Fibroblast of skin of abdomen (primary cell): ENCODE results near the gene NUDT13.
A peak's percentile ranks its signal among the peaks of the same experiment; 100 is the strongest.
"Not testable (repeated sequence)": the region's sequence is repeated elsewhere in the genome, so short reads cannot be mapped to it uniquely, and the experiment has no call there.

Experiments used
- DNase-seq: peaks from one replicate; pipeline ENCODE4 v3.0.0-alpha.2; 2013

The NUDT13 gene

GRCh38 chr10:73106301-73106700 lies 4.0 kb upstream of the NUDT13 start:
- DNase-seq = no peak

DNA sequence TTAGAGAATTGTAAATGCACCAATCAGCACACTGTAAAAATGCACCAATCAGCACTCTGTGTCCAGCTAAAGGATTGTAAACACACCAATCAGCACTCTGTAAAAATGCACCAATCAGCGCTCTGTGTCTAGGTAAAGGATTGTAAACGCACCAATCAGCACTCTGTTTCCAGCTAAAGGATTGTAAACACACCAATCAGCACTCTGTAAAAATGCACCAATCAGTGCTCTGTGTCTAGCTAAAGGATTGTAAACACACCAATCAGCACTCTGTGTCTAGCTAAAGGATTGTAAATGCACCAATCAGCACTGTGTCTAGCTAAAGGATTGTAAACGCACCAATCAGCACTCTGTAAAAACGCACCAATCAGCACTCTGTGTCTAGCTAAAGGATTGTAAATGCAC lies 1.0 kb upstream of the NUDT13 start:
- not testable (repeated sequence) for DNase-seq

DNA sequence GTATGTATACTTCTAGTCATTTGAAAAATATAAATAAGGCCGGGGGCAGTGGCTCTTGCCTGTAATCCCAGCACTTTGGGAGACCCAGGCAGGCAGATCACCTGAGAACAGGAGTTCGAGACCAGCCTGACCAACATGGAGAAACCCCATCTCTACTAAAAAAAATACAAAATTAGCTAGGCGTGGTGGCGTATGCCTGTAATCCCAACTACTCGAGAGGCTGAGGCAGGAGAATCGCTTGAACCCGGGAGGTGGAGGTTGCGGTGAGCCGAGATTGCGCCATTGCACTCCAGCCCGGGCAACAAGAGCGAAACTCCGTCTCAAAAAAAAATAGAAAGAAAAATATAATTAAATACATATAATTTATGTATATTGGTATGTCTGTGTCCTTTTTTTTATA lies 1.8 kb downstream of the NUDT13 start:
- DNase-seq = not testable (repeated sequence)

DNA sequence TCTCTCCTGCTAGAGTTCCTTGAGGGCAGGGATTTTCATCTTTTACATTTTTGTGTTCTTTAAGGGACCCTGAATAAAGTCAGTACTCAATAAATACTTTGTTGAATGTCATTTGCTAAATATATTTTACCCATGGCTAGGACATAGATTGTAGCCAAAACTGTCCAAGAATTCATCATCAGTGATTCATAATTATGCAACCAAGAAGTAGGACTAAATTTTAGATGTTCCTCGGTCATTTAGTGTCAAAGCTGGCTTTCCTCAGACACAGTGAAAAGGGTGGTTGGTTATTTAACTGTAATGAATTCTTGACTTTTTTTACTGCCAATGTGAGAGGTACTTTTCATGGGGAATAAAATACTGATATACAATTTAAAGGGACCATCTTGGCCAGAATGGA lies 3.3 kb downstream of the NUDT13 start:
- DNase-seq = peak; percentile 20

DNA sequence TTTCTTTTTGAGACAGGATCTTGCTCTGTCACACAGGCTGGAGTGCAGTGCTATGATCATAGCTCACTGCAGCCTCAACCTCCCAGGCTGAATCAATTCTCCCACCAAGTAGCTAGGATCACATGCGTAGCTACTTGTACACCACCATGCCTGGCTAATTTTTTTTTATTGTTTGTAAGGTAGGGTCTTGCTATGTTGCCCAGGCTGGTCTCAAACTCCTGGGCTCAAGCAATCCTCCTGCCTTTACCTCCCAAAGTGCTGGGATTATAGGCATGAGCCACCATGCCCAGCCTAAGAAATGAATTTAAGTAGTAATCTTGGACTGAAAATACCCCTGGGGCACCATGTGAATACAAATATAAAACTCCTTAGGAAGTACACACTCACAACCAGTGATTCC lies 5.8 kb downstream of the NUDT13 start:
- no peak for DNase-seq

GRCh38 chr10:73117976-73118743 lies 7.9 kb downstream of the NUDT13 start:
- peak; percentile 34 for DNase-seq

- no peak for DNase-seq
These were observed 9.2 kb downstream of the NUDT13 start for GRCh38 chr10:73119457-73119856.

DNA sequence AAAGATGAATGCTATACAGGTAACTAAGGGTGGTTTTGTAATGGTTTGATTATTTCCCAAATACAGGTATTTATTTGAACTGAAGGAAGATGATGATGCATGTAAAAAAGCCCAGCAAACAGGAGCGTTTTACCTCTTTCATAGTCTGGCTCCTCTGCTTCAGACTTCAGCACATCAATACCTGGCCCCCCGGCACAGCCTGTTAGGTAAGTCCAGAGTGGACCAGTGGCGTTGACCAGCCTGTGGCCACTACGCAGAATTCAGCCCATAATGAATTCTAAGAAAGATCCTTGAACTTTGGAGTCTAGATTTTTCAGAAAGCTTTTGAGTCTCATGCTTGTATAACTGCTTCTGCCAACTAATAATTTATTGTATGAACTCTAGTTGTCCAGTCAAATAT lies 9.7 kb downstream of the NUDT13 start:
- DNase-seq = no peak

DNA sequence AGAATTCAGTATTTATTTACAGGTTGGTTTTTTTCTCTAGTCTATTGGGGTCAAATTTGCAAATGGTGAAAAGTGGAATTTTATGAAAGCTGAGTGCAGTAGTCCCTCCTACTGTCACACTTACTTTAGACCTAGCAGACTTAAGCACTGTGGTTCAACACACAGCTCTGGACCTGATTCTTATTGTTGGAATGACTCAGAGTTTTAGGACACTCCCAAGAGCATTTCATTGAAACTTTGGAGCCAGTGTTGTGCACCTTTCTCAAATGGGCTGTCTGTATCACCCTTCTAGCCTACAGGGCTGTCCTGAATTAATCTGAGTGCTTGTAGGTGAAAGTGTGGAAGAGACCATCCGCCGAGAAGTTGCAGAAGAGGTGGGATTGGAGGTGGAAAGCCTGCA lies 16.1 kb downstream of the NUDT13 start:
- DNase-seq = no peak

DNA sequence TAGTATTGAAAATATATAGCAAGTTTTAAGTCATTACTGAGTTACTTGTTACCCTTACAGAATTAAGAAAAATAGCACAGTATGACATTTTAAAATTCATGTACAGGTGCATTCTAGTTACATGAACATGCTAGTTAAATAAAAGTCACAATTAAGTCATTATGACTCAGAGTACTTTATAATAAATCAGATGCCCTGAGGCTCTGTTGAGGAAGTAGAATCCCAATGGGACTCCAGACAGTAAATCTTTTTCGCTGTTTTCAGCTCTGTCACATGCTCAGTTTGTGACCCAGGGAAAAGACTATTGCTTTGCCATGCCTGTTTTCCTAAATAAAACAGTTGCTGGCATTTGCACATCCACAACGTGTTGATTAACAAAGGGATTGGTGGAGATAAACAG lies 21.0 kb downstream of the NUDT13 start:
- DNase-seq = no peak

- DNase-seq = no peak
These were observed 21.8 kb downstream of the NUDT13 start for GRCh38 chr10:73131913-73132686.

DNA sequence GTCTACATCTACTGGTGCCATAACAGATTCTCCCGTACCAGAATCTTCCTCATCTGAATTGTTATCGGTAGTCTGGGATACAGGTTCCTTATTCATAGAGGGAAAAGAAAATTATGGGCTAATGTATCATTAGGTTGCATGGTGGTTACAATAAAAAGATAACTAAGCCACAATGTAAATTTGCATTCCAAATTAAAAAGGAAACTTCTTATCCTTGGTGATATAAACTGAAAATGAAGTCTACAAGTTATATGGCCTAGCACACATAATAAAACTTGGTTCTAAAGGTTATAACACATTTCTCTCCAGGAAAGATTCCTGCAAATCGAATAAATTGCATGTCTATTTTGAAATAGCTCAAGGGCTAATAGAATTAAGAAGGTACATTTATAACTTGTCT lies 24.5 kb downstream of the NUDT13 start:
- no peak for DNase-seq

DNA sequence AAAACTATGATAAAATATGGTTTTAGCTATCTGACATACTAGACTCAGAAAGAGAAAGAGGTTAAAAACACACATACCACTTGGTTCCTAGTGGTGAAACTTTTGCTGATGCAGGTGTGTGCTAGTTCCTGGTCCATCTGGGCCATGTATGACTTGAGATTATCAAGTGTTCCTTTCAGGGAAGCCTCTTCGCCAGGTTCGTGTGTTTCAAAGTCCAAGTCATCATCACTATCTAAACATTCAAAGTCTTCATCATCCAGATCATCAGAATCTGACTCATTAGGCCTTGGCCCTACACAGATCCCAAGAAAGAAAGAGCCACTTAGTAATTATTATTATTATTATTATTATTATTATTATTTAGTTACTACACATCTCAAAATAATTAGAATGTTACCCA lies 26.4 kb downstream of the NUDT13 start:
- no peak for DNase-seq

GRCh38 chr10:73139251-73139650 lies 29.0 kb downstream of the NUDT13 start:
- no peak for DNase-seq

DNA sequence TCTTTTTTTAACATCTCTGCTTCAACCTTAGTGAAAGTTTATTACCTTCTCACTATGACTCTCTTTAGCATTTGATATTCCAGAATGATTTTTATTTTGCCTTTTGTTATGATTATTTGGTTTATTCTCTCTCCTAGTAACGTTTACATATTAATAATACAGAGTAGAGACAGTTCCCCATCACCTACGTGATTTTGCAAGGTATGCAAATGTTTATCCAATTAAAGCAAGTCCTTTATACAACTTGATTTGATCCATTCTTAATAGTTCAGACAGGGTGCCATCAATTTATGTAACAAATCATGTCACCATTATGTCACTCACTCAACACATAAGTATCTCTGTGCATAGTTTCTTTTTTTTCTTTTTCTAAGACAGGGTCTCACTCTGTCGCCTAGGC lies 31.3 kb downstream of the NUDT13 start:
- DNase-seq = no peak

- not testable (repeated sequence) for DNase-seq
These were observed 40.6 kb downstream of the NUDT13 start for GRCh38 chr10:73150633-73151413.

GRCh38 chr10:73152009-73152408 lies 41.8 kb downstream of the NUDT13 start:
- no peak for DNase-seq

DNA sequence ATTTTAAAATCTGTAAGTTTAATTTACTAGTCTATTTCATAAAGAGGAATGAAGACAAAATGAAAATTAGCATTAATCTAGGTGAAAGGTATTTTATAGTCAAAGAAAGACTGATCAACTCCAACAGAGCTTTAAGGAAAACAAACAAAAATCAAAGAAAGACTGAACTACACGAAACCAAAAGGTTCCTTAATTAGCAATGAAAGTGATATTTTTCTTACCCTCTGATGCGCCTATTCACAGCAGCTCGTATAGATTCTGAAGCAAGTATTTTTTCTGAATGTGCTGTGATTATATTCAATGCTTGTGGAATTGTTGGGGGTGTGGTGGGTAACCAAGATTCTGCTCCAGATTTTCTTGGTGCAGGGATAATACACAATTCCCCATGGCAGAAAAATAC lies 45.8 kb downstream of the NUDT13 start:
- no peak for DNase-seq

DNA sequence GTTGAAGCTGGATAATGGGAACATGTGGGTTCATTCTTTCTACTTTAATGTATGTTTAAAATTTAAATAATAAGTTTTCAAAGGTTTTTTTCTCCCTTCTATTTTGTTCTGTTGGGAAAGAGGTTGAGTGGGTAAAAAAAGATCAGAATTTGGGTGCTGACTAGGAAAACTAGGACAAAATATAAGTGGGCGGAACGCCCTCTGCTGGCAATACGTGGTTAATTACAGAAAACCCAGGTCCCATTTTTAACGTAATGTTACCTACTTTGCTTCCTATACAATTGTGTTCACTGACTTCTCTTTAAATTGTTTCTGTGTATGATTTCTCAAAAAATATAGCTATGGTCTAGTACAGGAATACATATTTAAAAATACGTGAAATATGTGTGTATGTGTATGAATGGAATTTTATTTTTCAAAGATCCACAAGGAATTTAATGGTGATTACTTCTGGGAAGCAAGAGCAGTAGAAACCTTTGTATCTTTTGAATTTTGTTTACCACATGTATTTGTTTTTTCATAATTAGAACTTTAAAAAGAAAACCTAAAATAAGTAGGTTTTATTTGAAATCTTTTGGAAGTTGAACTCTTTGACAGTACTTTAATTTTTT lies 48.9 kb downstream of the NUDT13 start:
- peak; percentile 49 for DNase-seq

DNA sequence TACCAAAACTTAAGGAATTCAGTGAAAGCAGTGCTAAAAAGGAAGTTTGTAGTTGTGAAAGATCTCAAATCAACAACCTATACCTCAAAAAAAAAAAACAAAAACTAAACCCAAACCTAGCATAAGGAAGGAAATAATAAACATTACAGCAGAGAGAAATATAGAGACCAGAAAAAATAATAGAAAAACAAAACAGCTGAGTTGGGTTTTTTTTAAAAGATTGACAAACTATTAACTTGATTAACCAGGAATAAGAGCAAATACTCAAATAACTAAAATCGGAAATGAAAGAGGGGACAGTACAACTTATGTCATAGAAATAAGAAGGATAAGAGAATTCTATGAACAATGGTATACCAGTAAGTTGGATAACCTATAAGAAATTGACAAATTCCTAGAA lies 50.8 kb downstream of the NUDT13 start:
- no peak for DNase-seq

GRCh38 chr10:73161662-73162061 lies 51.4 kb downstream of the NUDT13 start:
- DNase-seq = no peak

- peak; percentile 23 for DNase-seq
These were observed 52.8 kb downstream of the NUDT13 start for GRCh38 chr10:73163096-73163495.

GRCh38 chr10:73166972-73167371 lies 56.7 kb downstream of the NUDT13 start:
- no peak for DNase-seq
